ENCODE measurements around the gene OPN1LW.
"Not testable (repeated sequence)": the region's sequence is repeated elsewhere in the genome, so short reads cannot be mapped to it uniquely, and the experiment has no call there.

The OPN1LW gene

DNA sequence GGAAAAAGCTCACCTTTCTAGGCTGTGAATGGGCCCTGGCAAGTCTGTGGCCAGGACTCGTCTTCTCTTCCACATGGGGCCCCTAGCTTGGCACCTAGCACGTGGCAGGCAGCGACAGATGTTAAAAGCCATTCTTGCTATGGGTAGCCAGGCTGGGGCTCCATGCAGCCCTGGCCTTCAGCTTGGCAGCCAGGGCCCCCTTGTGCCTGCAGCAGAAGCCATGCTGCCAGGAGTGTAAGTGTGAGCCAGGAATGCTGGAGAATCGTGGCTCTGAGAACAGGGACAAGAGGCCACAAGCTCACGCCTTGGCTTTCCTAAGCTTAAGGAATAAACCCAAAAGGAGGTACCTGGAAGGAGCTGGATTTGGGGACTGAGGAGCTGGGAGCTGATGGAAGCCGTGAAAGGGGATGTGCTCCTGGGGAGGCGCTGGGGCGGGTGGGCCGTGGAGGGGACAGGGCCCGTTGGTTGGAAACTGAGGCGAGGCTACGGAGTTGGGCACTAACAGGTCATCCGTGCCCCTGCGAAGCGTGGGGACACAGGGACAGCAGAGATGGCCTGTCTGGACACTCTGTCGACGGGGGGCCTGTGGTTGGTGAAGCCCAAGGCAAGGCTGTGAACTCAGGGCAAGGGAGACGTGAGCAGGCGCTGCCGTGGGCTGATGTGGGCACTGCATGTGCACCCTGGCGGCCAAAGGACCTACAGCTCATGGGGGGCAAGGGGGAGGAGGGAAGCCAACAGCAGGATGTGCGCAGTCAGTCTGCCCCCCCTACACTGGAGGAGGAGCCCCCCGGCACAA, 895 bp upstream of the OPN1LW start:
- Mint-ChIP-seq H3K27me3 (no peaks in the 10 kb centered on the region), H3K36me3 (no peaks in the 10 kb centered on the region), H3K4me3 (no peak overlapping the region), H3K4me1 (no peaks in the 10 kb centered on the region), H3K9me3 (no peaks in the 10 kb centered on the region), H3K27ac (no peak overlapping the region)
- ATAC-seq (ENCODE audit: low read depth) (no peak), DNase-seq (ENCODE audit: low spot score in 2 of 2) (no peak)

GRCh38 chrX:154151030-154151429, 7.0 kb downstream of the OPN1LW start:
- not testable (repeated sequence) for ATAC-seq (ENCODE audit: low read depth); H3K27me3 Mint-ChIP-seq; H3K36me3 Mint-ChIP-seq; H3K4me1 Mint-ChIP-seq; H3K4me3 Mint-ChIP-seq; H3K27ac Mint-ChIP-seq; H3K9me3 Mint-ChIP-seq; DNase-seq (ENCODE audit: low spot score in 2 of 2)

DNA sequence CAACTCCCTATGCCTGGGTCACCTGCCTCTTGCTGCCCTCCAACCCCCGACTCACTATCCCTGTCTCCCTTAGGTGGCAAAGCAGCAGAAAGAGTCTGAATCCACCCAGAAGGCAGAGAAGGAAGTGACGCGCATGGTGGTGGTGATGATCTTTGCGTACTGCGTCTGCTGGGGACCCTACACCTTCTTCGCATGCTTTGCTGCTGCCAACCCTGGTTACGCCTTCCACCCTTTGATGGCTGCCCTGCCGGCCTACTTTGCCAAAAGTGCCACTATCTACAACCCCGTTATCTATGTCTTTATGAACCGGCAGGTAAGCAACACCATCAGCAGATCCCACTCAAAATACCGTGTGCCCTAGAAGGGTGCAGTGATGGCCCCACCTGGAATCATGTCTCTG, 12.2 kb downstream of the OPN1LW start:
- ATAC-seq (ENCODE audit: low read depth); H3K9me3 Mint-ChIP-seq; H3K27ac Mint-ChIP-seq; DNase-seq (ENCODE audit: low spot score in 2 of 2); H3K4me1 Mint-ChIP-seq; H3K27me3 Mint-ChIP-seq; H3K36me3 Mint-ChIP-seq; H3K4me3 Mint-ChIP-seq: not testable (repeated sequence)

DNA sequence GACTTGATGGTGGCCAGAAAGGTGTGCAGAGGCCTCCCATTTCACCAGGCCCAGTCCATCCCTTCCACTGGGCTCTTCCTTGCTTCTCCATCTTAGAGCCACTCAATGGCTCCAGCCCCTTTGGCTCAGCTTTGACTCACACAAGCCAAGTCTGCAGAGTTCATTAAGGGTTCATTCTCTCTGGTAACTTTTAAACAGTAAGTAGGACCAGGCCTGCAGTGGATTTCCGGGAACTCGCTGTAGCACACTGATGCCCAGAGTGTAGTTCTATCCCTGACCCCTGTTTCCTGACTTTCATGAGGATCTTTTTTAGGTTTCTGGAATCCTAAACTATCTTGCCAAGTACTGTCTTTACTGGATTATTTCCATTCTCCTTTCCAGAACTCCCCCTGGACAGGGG, 13.2 kb downstream of the OPN1LW start:
- ATAC-seq (ENCODE audit: low read depth), result not testable (repeated sequence)

DNA sequence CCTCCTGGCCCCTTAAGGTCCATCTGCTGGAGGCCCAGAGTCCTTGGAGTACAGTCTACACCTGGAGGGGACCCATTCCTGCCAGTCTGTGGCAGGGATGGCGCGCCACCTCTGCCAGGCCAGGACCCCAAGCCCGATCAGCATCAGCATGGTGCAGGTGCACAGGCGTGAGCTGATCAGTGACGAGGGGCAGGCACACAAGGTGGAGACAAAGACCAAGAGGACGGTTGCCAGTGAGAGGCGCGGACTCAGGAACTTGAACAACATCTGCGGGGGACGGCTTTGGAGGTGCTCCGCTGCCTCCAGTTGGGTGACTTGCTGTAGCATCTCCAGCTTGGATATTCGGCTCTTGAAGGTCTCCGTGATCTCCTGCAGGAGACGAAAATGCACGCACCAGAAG, 15.3 kb downstream of the OPN1LW start:
- not testable (repeated sequence) for DNase-seq (ENCODE audit: low spot score in 2 of 2); H3K36me3 Mint-ChIP-seq; H3K27ac Mint-ChIP-seq; H3K27me3 Mint-ChIP-seq; ATAC-seq (ENCODE audit: low read depth); H3K4me3 Mint-ChIP-seq; H3K4me1 Mint-ChIP-seq; H3K9me3 Mint-ChIP-seq

More for the DNA sequence above, 13.2 kb downstream of the OPN1LW start:
- not testable (repeated sequence) for H3K4me3 Mint-ChIP-seq; H3K9me3 Mint-ChIP-seq; H3K27ac Mint-ChIP-seq; H3K27me3 Mint-ChIP-seq; H3K4me1 Mint-ChIP-seq; H3K36me3 Mint-ChIP-seq; DNase-seq (ENCODE audit: low spot score in 2 of 2)

DNA sequence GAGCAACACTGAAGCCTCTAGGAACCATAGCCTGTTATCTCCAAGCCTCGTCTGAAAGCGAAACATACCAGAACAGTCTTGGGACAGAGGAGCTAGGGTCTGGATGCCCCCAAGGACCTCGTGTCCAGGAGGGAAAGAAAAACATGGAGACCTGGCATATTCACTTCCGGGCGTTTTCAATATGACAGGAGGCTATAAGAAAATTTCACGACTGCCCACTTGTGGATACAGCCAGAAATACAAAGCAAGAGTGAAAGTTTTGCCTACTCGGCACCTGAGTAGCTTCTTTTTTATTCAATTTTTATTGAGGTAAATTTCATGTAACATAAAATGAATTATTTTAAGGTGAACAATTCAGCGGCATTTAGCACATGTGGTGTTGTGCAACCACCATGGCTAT, 20.9 kb downstream of the OPN1LW start:
- H3K4me1 Mint-ChIP-seq; H3K4me3 Mint-ChIP-seq; H3K27me3 Mint-ChIP-seq; H3K27ac Mint-ChIP-seq; H3K9me3 Mint-ChIP-seq; H3K36me3 Mint-ChIP-seq; DNase-seq (ENCODE audit: low spot score in 2 of 2); ATAC-seq (ENCODE audit: low read depth): not testable (repeated sequence)

DNA sequence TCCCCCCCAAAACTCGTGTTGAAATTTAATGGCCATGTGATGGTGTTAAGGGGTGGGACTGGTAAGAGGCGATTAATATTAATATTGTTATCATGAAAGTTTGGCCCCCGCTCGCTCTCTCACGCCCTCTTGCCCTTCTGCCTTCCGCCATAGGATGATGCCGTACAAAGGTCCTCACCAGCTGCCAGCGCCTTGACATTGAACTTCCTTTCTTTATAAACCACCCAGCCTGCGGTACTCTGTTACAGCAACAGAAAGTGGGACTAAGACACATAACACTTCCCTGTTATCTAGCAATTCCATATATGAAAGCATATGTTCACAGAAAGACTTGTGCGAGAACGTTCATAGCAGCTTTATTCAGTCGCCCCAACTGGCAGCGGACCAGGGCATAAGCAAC, 24.3 kb downstream of the OPN1LW start:
- not testable (repeated sequence) for H3K36me3 Mint-ChIP-seq; ATAC-seq (ENCODE audit: low read depth); H3K4me1 Mint-ChIP-seq; H3K27me3 Mint-ChIP-seq; H3K4me3 Mint-ChIP-seq; H3K9me3 Mint-ChIP-seq; H3K27ac Mint-ChIP-seq; DNase-seq (ENCODE audit: low spot score in 2 of 2)

GRCh38 chrX:154172535-154172943, 28.5 kb downstream of the OPN1LW start:
- not testable (repeated sequence) for H3K4me1 Mint-ChIP-seq; H3K27me3 Mint-ChIP-seq; H3K4me3 Mint-ChIP-seq; DNase-seq (ENCODE audit: low spot score in 2 of 2); H3K27ac Mint-ChIP-seq; H3K9me3 Mint-ChIP-seq; H3K36me3 Mint-ChIP-seq
- peak; percentile 91 for ATAC-seq (ENCODE audit: low read depth)

GRCh38 chrX:154174356-154174755, 30.3 kb downstream of the OPN1LW start:
- H3K4me3 Mint-ChIP-seq; ATAC-seq (ENCODE audit: low read depth); DNase-seq (ENCODE audit: low spot score in 2 of 2); H3K9me3 Mint-ChIP-seq; H3K36me3 Mint-ChIP-seq; H3K27ac Mint-ChIP-seq; H3K4me1 Mint-ChIP-seq; H3K27me3 Mint-ChIP-seq: not testable (repeated sequence)

DNA sequence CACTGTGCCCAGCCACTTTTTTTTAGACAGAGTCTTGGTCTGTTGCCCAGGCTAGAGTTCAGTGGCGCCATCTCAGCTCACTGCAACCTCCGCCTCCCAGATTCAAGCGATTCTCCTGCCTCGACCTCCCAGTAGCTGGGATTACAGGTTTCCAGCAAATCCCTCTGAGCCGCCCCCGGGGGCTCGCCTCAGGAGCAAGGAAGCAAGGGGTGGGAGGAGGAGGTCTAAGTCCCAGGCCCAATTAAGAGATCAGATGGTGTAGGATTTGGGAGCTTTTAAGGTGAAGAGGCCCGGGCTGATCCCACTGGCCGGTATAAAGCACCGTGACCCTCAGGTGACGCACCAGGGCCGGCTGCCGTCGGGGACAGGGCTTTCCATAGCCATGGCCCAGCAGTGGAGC, 38.3 kb downstream of the OPN1LW start, which contains the start of gene OPN1MW:
OPN1MW (plus strand) TSS at position 301 of the 400 bp plus-strand sequence; CDS start at position 383, 82 bp downstream.
- ATAC-seq (ENCODE audit: low read depth); H3K36me3 Mint-ChIP-seq; DNase-seq (ENCODE audit: low spot score in 2 of 2); H3K27ac Mint-ChIP-seq; H3K4me1 Mint-ChIP-seq; H3K27me3 Mint-ChIP-seq; H3K9me3 Mint-ChIP-seq; H3K4me3 Mint-ChIP-seq: not testable (repeated sequence)

- DNase-seq (ENCODE audit: low spot score in 2 of 2), result not testable (repeated sequence)
Measured at GRCh38 chrX:154183794-154184193, 39.8 kb downstream of the OPN1LW start.

DNA sequence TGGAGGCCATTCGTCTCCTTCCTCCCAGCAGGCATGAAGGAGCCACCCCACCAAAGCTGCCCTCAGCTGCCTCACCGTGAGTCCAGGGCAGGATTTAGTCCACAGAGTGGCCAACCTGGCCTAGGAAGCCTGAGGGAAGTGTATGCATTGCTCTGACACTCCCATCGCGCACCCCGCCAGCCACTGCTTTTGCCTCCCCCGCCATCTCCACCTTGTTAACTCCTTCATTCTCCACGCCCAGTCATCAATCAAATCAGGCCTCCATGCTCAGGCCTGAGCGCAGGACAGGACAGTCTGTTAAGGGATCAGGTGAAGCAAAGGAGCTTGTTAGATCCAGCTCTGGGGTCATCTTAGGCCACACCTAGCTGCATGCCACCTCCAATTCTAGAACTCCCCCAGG, 48.8 kb downstream of the OPN1LW start:
- DNase-seq (ENCODE audit: low spot score in 2 of 2); H3K9me3 Mint-ChIP-seq; ATAC-seq (ENCODE audit: low read depth); H3K27ac Mint-ChIP-seq; H3K4me3 Mint-ChIP-seq; H3K36me3 Mint-ChIP-seq; H3K4me1 Mint-ChIP-seq; H3K27me3 Mint-ChIP-seq: not testable (repeated sequence)

More at GRCh38 chrX:154183794-154184193, 39.8 kb downstream of the OPN1LW start:
- H3K9me3 Mint-ChIP-seq; ATAC-seq (ENCODE audit: low read depth); H3K4me1 Mint-ChIP-seq; H3K27me3 Mint-ChIP-seq; H3K4me3 Mint-ChIP-seq; H3K36me3 Mint-ChIP-seq; H3K27ac Mint-ChIP-seq: not testable (repeated sequence)

GRCh38 chrX:154194316-154194715, 50.3 kb downstream of the OPN1LW start:
- H3K9me3 Mint-ChIP-seq; ATAC-seq (ENCODE audit: low read depth); H3K36me3 Mint-ChIP-seq; H3K27me3 Mint-ChIP-seq; DNase-seq (ENCODE audit: low spot score in 2 of 2); H3K4me3 Mint-ChIP-seq; H3K4me1 Mint-ChIP-seq; H3K27ac Mint-ChIP-seq: not testable (repeated sequence)

- H3K4me3 Mint-ChIP-seq; H3K4me1 Mint-ChIP-seq; H3K36me3 Mint-ChIP-seq; H3K27ac Mint-ChIP-seq; H3K27me3 Mint-ChIP-seq; H3K9me3 Mint-ChIP-seq; ATAC-seq (ENCODE audit: low read depth); DNase-seq (ENCODE audit: low spot score in 2 of 2): not testable (repeated sequence)
Measured at GRCh38 chrX:154196466-154196865, 52.4 kb downstream of the OPN1LW start.

All from memory B cell (primary cell).